ENCODE results near the gene PGLYRP3. TPM values are rescaled to one million over a fixed set of nuclear protein-coding genes. Genes with fewer than 3 reads are reported as not detected.

PGLYRP3 gene, protein sequence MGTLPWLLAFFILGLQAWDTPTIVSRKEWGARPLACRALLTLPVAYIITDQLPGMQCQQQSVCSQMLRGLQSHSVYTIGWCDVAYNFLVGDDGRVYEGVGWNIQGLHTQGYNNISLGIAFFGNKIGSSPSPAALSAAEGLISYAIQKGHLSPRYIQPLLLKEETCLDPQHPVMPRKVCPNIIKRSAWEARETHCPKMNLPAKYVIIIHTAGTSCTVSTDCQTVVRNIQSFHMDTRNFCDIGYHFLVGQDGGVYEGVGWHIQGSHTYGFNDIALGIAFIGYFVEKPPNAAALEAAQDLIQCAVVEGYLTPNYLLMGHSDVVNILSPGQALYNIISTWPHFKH
- total RNA-seq, result 10 to 100 TPM; 34.2 to 72.1 (median 55.3) TPM

GRCh38 chr1:153312570-153313186 lies at the start of gene PGLYRP3:
PGLYRP3 (minus strand) TSS chr1:153312952; CDS start chr1:153310665, 2,287 bp downstream.
- H3K4me3 ChIP-seq, result no peak within 1 kb of the TSS
- no peak for DNase-seq (ENCODE audit: low spot score in 2 of 2)
- 75% methylated on average over 4 of the region's 4 CpGs for WGBS
- peaks cover 4% of the 10 kb centered on the region for H3K4me1 ChIP-seq
- no peak for TF ChIP-seq EP300 (IDR thresholded peaks at IDR 0.05)
- TF ChIP-seq CTCF (IDR thresholded peaks at IDR 0.05), result no peak
- no peak for TF ChIP-seq POLR2AphosphoS5 (IDR thresholded peaks at IDR 0.05)
- TF ChIP-seq POLR2A (IDR thresholded peaks at IDR 0.05), result no peak
- no peaks in the 10 kb centered on the region for H3K36me3 ChIP-seq
- H3K9me3 ChIP-seq, result no peaks in the 10 kb centered on the region
- H3K27me3 ChIP-seq, result no peaks in the 10 kb centered on the region
- H3K27ac ChIP-seq, result peak within 1 kb of the TSS; percentile 65

DNA sequence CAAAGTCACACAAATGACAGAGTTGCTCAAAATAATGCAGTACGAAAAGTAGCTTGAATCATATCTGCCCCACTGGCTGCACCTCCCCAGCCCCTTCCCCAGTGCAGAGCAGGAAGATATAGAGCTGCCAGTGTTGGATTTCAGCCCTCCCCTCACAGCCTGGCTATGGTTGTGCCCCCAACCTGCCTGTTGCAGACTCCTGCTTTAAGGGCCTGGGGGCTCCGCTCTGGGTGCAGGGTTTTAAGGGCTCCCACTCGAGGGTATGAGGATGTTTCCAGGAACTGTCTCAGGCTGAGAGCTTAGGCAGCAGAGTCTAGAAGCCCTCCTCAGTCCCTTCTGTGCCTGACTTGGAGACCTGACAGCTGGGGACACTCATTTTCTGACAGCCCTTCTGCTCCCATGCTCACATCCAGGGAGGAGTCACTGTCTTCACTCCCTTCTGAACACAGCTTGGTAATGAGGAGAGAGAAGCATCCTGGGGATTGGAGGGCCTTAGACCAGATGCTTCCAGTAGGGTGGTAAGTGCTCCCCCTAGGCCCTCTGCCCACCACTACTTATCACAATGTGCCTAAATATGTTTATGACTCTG lies 49.5 kb upstream of the PGLYRP3 start:
- H3K27ac ChIP-seq, result no peak overlapping the region
- WGBS, result 87% methylated on average over 3 of the region's 3 CpGs
- DNase-seq (ENCODE audit: low spot score in 2 of 2), result peak; percentile 34 to 44

DNA sequence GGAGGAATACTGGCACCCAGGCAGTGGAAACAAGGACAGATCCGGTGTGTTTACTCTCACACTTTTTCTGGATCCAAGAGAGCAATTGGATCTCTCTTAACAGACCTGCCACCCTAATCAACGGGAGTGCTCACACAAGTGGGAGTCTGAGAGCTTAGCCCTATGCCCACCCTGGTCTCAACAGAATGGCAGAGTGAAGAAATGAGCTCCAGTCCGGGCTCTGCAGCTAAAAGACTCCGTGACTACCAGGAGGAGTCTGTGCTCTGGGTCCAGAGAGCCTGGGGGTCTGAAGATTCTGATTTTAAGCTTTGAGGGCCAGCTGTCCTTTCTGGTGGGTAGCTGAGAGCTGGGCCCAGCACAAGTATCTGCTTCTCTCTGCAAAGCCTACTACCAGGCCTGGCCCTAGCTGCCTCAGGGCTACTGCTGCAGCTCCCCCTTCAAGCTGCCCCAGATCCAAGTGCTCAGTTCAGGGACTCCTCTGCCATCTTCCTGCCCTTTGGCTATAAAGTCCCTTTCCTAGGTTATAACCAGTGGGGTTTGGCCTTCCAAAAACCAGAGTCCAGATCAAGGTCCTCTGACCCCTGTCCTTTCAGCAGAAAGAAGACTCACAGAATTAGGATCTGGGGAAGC lies 48.8 kb upstream of the PGLYRP3 start:
- 100% methylated on average over 2 of the region's 4 CpGs for WGBS

More for the DNA sequence above, 49.5 kb upstream of the PGLYRP3 start:
- TF ChIP-seq CTCF (IDR thresholded peaks at IDR 0.05) (no peak), POLR2A (IDR thresholded peaks at IDR 0.05) (no peak), EP300 (IDR thresholded peaks at IDR 0.05) (no peak), POLR2AphosphoS5 (IDR thresholded peaks at IDR 0.05) (no peak)
- H3K27me3 ChIP-seq, result no peaks in the 10 kb centered on the region
- H3K9me3 ChIP-seq, result no peaks in the 10 kb centered on the region
- no peak overlapping the region for H3K4me3 ChIP-seq
- no peaks in the 10 kb centered on the region for H3K36me3 ChIP-seq
- H3K4me1 ChIP-seq, result peaks cover 44% of the 10 kb centered on the region

DNA sequence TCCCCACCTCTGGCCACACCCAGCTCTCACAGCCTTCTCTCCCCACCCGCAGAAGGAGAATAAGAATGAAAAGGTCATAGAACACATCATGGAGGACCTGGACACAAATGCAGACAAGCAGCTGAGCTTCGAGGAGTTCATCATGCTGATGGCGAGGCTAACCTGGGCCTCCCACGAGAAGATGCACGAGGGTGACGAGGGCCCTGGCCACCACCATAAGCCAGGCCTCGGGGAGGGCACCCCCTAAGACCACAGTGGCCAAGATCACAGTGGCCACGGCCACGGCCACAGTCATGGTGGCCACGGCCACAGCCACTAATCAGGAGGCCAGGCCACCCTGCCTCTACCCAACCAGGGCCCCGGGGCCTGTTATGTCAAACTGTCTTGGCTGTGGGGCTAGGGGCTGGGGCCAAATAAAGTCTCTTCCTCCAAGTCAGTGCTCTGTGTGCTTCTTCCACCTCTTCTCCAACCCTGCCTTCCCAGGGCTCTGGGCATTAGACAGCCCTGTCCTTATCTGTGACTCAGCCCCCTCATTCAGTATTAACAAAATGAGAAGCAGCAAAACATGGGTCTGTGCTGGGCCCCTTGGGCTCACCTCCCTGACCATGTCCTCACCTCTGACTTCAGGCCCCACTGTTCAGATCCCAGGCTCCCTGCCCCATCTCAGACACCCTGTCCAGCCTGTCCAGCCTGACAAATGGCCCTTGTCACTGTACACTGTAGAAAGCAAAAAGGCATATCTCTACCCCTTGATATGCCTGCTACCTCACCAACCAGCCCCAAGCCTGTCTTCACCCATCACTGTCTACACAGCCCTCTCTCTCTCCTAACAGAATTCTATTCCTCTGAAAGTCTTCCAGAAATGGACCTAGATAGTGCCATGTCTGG lies 48.1 kb upstream of the PGLYRP3 start:
- H3K9me3 ChIP-seq, result no peaks in the 10 kb centered on the region
- WGBS, result 87% methylated on average over 7 of the region's 11 CpGs

More for the DNA sequence above, 48.8 kb upstream of the PGLYRP3 start:
- Histone ChIP-seq H3K4me3 (no peak overlapping the region), H3K27me3 (no peaks in the 10 kb centered on the region), H3K36me3 (no peaks in the 10 kb centered on the region), H3K27ac (no peak overlapping the region), H3K4me1 (peaks cover 47% of the 10 kb centered on the region), H3K9me3 (no peaks in the 10 kb centered on the region)
- peak; percentile 13 to 67 for DNase-seq (ENCODE audit: low spot score in 2 of 2)
- no peak for TF ChIP-seq POLR2A (IDR thresholded peaks at IDR 0.05)
- TF ChIP-seq CTCF (IDR thresholded peaks at IDR 0.05), result no peak
- TF ChIP-seq POLR2AphosphoS5 (IDR thresholded peaks at IDR 0.05), result no peak
- TF ChIP-seq EP300 (IDR thresholded peaks at IDR 0.05), result no peak

More for the DNA sequence above, 48.1 kb upstream of the PGLYRP3 start:
- H3K4me3 ChIP-seq, result no peak overlapping the region
- TF ChIP-seq EP300 (IDR thresholded peaks at IDR 0.05) (no peak), POLR2A (IDR thresholded peaks at IDR 0.05) (no peak), POLR2AphosphoS5 (IDR thresholded peaks at IDR 0.05) (no peak), CTCF (IDR thresholded peaks at IDR 0.05) (no peak)
- no peaks in the 10 kb centered on the region for H3K27me3 ChIP-seq
- no peaks in the 10 kb centered on the region for H3K36me3 ChIP-seq
- H3K4me1 ChIP-seq, result peaks cover 48% of the 10 kb centered on the region
- H3K27ac ChIP-seq, result no peak overlapping the region
- peak; percentile 40 to 63 for DNase-seq (ENCODE audit: low spot score in 2 of 2)
